Parathyroid adenoma (tissue), 2 donors: ENCODE results near the gene TMEM121.

Source experiments
- H2AFZ ChIP-seq: fragments of 300-600 bp; sonication (generic); one replicate; pipeline ENCODE4 v1.7.0; 2017; ENCODE audit warnings: antibody characterized with exemption, mild to moderate bottlenecking
- H3K27ac ChIP-seq: fragments of 300-600 bp; sonication (generic); one replicate; pipeline ENCODE4 v1.7.0; 2017
- H3K27me3 ChIP-seq: fragments of 300-600 bp; sonication (generic); one replicate; pipeline ENCODE4 v1.7.0; 2017; ENCODE audit warnings: low read length; ENCODE audit not compliant: control insufficient read depth, insufficient read depth
- H3K36me3 ChIP-seq: fragments of 300-600 bp; sonication (generic); one replicate; pipeline ENCODE4 v1.7.0; 2017; ENCODE audit warnings: low read length; ENCODE audit not compliant: control insufficient read depth, insufficient read depth
- H3K4me1 ChIP-seq: fragments of 300-600 bp; sonication (generic); one replicate; pipeline ENCODE4 v1.7.0; 2017; ENCODE audit warnings: control low read depth
- H3K4me2 ChIP-seq: fragments of 300-600 bp; sonication (generic); one replicate; pipeline ENCODE4 v1.7.0; 2017; ENCODE audit warnings: low read length
- H3K4me3 ChIP-seq: fragments of 300-600 bp; sonication (generic); one replicate; pipeline ENCODE4 v1.7.0; 2017; ENCODE audit warnings: low read depth, low read length
- H3K79me2 ChIP-seq: fragments of 300-600 bp; sonication (generic); one replicate; pipeline ENCODE4 v1.7.0; 2017; ENCODE audit warnings: control low read depth
- H3K9ac ChIP-seq: fragments of 300-600 bp; sonication (generic); one replicate; pipeline ENCODE4 v1.7.0; 2017; ENCODE audit warnings: mild to moderate bottlenecking
- H3K9me3 ChIP-seq: fragments of 300-600 bp; sonication (generic); one replicate; pipeline ENCODE4 v1.7.0; 2017; ENCODE audit warnings: low read length; ENCODE audit not compliant: control insufficient read depth
- TF ChIP-seq, protein P1 (sequence below): fragments of 300-600 bp; sonication (generic); IDR thresholded peaks from one replicate; pipeline ENCODE4 v1.7.0; 2017; ENCODE audit warnings: antibody characterized with exemption, mild to moderate bottlenecking
- donor health status: primary hyperparathyroidism.

Gene TMEM121

DNA sequence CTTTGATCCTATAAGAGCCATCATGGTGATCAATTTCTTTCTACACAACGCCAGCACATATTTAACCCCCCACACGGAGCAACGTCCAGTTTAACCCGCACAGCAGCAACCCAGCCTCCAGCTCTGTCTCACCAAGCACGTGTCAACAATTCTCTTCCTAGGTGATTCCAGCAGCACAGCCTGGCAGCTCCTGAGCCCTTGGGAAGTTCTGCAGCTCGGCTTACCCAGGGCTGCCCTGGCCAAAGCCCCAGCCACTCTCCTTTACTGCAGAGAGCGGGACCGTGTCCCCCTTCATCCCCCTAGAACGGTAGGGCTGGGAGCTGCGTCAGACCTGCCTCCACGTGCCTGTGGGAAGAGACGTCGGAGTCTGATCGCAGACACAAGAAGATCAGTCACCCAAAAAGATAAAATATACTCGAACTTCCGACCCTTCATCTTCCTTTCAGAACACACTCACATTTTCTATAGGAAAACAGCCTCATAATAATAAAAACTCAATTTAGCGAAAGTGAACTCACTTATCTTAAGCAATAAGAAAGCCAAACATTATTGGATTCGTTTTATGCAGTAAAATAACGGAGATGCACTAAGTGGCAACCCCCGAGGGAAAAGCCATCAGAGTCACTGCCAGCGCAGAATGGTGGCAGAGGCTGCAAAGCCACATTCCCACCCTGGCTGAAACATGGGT, 7.6 kb downstream of the TMEM121 start:
- Histone ChIP-seq H3K4me1 (no peaks in the 10 kb centered on the region), H3K4me2 (no peak overlapping the region), H3K9me3 (no peaks in the 10 kb centered on the region), H3K9ac (no peak overlapping the region), H3K79me2 (no peaks in the 10 kb centered on the region), H3K4me3 (no peak overlapping the region), H3K27me3 (no peaks in the 10 kb centered on the region), H3K36me3 (no peaks in the 10 kb centered on the region), H2AFZ (no peak overlapping the region), H3K27ac (no peak overlapping the region)
- TF ChIP-seq, protein P1, sequence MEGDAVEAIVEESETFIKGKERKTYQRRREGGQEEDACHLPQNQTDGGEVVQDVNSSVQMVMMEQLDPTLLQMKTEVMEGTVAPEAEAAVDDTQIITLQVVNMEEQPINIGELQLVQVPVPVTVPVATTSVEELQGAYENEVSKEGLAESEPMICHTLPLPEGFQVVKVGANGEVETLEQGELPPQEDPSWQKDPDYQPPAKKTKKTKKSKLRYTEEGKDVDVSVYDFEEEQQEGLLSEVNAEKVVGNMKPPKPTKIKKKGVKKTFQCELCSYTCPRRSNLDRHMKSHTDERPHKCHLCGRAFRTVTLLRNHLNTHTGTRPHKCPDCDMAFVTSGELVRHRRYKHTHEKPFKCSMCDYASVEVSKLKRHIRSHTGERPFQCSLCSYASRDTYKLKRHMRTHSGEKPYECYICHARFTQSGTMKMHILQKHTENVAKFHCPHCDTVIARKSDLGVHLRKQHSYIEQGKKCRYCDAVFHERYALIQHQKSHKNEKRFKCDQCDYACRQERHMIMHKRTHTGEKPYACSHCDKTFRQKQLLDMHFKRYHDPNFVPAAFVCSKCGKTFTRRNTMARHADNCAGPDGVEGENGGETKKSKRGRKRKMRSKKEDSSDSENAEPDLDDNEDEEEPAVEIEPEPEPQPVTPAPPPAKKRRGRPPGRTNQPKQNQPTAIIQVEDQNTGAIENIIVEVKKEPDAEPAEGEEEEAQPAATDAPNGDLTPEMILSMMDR: no peak

DNA sequence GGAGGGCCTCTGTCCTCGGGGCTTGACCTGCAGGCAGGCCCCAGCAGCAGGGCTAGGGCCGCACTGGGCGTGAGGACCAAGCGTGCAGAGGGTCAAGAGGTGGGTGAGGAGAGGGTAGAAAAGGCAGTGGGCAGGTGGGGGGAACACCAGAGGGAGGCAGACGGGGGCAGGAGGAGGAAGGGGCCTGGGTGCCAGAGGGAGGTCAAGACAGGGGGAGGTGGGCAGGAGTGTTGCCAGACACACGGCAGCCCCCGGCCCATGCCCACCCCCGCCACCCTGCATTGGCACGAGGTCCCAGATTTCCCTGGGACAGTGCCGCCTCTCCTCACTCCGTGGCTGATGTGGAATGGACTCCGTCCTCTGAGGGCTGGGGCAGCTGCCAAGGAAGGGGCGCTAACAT, 8.2 kb downstream of the TMEM121 start:
- no peak overlapping the region for H3K9ac ChIP-seq
- H3K27me3 ChIP-seq: no peaks in the 10 kb centered on the region
- H3K79me2 ChIP-seq: no peaks in the 10 kb centered on the region
- TF ChIP-seq, protein P1: no peak
- H2AFZ ChIP-seq: no peak overlapping the region
- H3K4me3 ChIP-seq: no peak overlapping the region
- no peak overlapping the region for H3K27ac ChIP-seq
- no peaks in the 10 kb centered on the region for H3K4me1 ChIP-seq
- no peak overlapping the region for H3K4me2 ChIP-seq
- H3K9me3 ChIP-seq: no peaks in the 10 kb centered on the region
- no peaks in the 10 kb centered on the region for H3K36me3 ChIP-seq

DNA sequence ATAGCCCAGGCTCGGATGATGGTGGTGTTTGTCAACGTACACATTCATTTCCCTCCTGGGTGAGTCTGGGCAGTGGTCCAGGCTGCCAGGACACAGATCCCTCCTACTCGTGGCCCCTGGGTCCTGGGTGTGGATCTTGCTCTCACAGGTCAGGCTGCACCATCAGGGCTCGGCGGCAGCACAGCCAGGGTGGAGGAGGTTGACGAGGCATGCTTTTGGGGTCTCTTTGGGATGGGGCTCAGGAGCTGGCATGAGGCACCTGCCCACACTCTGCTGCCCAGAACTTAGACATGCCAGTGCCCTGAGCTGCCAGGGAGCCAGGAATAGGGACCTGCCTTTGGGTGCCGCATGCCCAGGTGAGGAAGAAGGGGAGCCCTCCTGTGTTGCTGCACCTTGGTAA, 9.7 kb downstream of the TMEM121 start:
- H3K79me2 ChIP-seq: no peaks in the 10 kb centered on the region
- H3K36me3 ChIP-seq: no peaks in the 10 kb centered on the region
- H3K27me3 ChIP-seq: no peaks in the 10 kb centered on the region
- H3K9ac ChIP-seq: no peak overlapping the region
- no peaks in the 10 kb centered on the region for H3K4me1 ChIP-seq
- H3K4me3 ChIP-seq: no peak overlapping the region
- no peak overlapping the region for H2AFZ ChIP-seq
- no peak overlapping the region for H3K4me2 ChIP-seq
- H3K9me3 ChIP-seq: no peaks in the 10 kb centered on the region
- TF ChIP-seq, protein P1: no peak
- H3K27ac ChIP-seq: no peak overlapping the region

DNA sequence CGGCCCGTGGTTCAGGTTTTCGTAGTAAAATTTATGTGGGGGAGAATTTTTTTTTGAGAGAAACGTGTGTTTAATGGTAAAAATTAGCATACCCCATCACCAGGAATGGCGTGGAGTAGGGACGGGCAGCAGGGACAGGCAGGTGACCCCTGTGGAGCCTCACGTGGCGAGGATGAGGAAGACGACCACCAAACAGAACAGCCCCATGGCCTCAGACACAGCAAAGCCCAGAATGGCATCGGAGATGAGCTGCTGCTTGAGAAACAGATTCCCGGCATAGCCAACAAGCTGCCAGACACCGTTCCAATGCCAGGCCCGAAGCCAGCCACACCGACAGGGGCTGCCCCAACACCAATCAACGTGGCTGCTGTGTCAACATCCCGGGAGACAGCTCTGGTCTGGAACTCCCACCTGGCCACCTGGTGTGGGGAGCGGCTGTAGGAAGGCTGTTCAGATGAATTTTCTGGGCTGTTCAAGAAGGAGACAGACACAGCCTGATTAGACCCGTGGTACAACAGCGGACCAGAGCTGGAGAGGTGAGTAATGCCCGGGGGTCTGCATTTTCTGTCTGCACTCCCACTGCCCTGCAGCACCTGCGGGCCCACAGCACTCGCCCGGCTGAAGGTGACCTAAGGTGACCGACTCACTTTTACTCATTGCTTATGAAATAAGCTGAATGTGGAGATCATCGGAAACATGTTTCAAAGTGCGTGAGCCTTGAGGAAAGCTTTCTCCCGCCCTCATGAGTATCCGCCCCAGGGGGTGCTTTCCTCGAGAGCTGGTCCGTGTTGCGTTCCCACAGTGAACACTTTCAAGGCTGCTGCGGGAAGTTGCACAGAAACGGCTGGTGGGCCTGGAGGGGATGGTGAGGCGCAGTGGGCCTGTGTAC, 10.6 kb downstream of the TMEM121 start:
- Histone ChIP-seq H3K27ac (no peak overlapping the region), H3K4me1 (no peaks in the 10 kb centered on the region), H2AFZ (no peak overlapping the region)

More for the DNA sequence above, 10.6 kb downstream of the TMEM121 start:
- Histone ChIP-seq H3K4me2 (no peak overlapping the region), H3K79me2 (no peaks in the 10 kb centered on the region), H3K4me3 (no peak overlapping the region), H3K9ac (no peak overlapping the region), H3K36me3 (no peaks in the 10 kb centered on the region), H3K27me3 (no peaks in the 10 kb centered on the region), H3K9me3 (no peaks in the 10 kb centered on the region)
- TF ChIP-seq, protein P1: no peak
